ENCODE results near the gene ZNF514.
"Not testable (repeated sequence)": the region's sequence is repeated elsewhere in the genome, so short reads cannot be mapped to it uniquely, and the experiment has no call there.

ZNF514 gene

DNA sequence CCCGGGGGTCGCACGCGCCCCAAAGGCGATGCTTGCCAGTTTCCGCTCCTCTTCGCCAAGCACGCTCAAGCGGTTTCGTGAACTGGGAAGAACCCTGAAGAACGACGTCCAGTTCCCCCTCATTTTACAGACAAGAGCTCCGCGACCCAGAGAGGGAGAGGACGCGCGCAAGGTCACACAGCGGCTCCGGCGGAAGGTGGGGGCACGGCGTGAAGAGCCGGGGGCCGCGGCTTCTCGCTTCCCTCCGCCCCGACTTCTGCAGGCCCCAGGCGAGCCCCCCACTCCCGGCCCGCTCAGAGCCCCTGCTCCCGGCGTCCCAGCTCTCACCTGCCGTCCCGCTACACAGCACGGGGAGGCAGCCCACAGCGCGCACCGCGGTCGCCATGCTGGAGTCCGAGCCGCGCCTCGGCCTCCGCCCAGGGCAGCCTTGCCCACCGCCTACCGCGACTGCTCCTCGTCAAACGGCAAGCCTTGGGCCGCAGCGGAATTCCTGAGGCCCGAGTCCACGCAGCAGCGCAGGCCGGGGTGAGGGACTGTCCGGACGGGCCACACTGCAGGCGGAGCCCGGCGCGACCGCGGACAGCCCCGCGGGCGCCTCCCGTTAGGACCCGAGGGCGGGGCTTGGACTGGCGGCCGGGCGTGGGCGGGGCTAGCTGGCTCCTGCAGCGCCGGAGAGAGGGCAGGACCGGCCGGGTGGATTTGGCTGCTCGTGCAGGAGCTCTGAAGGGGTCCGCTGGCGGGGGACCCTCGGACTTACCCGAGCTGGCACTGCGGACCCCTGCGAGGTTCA is 38.0 kb downstream of the ZNF514 start, which contains the start of gene MRPS5:
Gene MRPS5, minus strand, starts transcription at position 402 of the 790 bp plus-strand sequence. Its CDS starts 17 bp downstream, at position 385.
- DNase-seq, result peak; percentile 86

DNA sequence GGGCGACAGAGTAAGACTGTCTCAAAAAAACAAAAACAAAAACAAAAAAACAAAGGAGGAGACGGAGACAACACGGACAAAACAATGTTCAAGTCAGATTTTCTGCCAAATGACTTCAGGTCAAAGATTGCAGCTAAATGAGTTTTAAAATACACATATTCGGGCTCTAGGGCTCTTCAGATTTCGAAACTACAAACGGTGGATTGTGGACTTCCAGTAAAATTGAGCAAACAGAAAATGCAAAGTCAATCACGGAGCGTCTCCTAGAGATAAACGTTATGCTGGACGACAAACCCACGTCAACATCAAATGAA is 38.6 kb downstream of the ZNF514 start:
- no peak for DNase-seq

DNA sequence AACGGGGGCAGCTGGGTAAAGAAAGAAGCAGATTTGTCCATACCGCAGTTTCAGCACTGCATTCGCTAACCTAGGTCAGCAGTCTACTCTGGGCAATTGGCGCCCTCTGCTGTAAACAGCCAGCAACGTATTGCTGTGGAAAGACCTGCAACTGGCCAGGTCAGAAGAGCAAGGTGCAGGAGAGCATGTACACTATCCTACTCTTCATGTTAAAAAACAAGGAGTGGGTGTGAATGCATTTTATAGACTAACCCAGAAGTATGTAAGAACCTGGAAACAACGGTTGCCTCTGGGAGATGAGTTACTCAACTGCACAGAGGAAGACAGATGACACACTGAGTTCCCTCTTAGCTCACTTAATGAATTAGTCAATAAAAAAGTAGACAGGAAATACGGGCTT is 44.2 kb downstream of the ZNF514 start:
- peak; percentile 41 for DNase-seq

DNA sequence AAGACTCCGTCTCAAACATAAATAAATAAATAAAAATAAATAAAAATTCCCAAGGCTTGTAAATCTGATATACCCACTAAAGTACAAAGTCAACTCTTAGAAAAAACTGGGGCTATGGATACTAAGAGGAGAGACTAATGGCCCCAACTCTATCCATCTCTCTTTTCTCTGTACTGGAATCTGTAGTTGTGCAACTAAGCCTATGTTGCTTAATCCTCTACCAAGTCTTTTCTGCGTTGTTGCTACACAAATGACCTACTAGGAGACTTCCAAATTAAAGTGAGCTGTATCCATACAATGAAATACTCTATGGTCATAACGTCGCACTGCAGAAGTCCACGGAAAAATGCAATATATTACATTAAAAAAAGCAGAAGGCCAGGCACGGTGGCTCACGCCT is 46.2 kb downstream of the ZNF514 start:
- DNase-seq, result no peak

DNA sequence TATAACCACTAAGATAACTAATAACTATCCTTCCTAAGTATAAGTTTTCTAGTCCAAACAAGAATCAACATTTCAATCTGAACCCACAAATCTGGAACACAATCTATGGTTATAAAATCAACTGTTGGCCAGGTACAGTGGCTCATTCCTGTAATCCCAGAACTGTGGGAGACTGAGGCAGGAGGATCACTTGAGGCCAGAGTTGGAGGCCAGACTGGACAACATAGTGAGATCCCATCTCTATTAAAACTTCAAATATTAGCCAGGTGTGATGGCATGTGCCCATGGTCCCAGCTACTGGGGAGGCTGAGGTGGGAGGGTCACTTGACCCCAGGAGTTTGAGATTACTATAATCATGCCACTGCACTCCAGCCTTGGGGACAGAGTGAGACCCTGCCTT is 49.3 kb downstream of the ZNF514 start:
- no peak for DNase-seq

DNA sequence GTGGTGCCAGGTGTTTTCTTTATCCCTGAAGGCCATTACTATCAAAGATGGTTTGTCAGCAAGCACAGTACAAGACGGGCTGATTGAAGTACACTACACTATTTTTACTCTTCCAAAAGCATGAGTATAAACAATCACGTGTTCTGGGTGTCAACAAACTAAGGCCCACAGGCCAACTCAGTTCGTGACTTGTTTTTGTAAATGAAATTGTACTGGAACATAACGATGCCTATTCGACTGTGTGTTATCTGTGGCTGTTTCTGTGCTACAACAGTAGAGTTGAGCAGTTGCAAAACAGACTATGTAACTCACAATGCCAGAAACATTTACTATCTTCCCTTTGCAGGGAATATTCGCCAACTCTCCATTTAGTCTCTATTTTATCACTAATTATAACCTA is 50.4 kb downstream of the ZNF514 start:
- DNase-seq, result no peak

DNA sequence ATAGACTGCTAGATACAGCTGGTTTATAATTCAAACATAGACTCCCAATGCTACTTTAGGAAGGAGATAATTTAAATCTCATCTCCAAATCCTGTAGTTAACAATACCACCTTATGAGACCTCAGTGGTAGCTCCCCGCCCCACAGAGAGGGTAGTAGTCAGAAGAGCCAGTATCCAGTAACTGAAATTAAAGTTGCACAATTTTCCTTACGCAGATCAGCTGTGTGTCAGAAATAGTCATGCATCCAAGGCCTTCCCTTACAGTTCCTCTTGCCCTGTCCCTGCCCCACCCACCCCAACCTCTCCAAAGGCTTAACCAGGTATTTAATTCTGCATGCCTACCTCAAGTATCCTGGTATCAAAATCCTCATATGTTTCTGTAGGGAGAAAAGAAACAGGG is 53.6 kb downstream of the ZNF514 start:
- no peak for DNase-seq

DNA sequence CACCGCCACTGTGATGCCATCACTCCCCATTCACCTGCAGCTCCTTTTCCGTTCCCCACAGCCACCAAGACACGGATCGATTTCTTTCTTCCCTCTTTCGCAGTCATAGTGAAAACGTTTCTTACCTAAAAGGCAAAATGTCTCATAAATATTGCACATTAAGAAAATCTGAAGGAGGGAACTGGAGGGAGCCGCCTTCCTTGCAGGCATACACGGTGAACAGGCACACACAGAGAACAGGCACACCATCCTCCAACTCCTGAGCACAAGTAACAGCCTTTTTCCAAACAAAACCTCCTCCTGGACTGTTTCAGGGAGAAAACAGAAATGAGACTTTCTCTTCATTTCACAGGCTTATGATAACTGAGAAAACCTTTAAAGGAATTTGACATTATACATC is 55.0 kb downstream of the ZNF514 start:
- no peak for DNase-seq

DNA sequence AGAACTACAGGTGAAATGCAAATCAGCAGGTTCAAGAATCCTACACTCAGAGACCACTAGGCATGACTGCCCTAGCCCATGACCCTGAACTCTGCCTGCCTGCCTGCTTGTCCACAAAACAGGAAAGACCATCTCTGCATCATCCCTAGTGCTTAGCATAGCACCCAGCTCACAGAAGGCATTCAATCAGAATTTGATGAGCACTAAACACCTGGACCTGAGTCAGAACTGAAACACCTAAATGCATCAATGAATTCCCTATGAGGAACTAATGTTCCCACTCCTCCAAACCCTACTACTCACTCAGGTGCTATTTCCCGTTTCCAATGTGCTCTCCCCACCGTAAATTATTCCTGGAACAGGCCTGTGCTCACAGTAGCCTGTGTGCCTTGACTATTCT is 59.7 kb downstream of the ZNF514 start:
- DNase-seq, result no peak

DNA sequence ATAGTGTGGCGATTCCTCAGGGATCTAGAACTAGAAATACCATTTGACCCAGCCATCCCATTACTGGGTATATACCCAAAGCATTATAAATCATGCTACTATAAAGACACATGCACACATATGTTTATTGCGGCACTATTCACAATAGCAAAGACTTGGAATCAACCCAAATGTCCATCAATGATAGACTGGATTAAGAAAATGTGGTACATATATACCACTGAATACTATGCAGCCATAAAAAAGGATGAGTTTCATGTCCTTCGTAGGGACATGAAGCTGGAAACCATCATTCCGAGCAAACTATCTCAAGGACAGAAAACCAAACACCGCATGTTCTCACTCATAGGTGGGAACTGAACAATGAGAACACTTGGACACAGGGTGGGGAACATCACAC is 61.4 kb downstream of the ZNF514 start:
- DNase-seq, result not testable (repeated sequence)
